GM12873 (cell line): ENCODE measurements around the gene ELAVL2.

Source experiments
- CTCF ChIP-seq: IDR thresholded peaks from 2 replicates; pipeline ENCODE4 v1.5.1; 2012; ENCODE audit warnings: low read depth, mild to moderate bottlenecking, moderate library complexity, low read length, control low read depth; ENCODE audit not compliant: insufficient read depth; ENCODE audit errors: missing control alignments

Gene ELAVL2

DNA sequence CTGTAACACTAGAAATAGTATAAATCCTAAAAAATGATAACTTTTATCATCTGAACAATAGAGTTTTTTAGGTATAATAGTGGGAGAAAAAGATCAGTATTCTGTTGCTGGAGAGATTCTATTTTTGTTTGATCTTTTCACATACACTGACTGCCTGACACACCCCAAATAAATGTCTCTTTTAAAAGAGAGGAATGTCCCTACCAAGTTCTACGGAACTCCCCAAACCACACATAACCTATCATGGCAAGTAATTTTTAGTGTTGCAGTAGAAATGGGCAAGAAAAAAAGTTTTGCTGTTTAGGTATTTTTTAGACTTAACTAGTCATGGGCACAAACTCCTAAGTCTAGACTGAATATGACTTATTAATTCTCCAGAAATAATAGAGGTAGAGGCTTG is 139.1 kb downstream of the ELAVL2 start:
- TF ChIP-seq CTCF, result no peak

- no peak for TF ChIP-seq CTCF
Measured at GRCh38 chr9:23686257-23686656, 139.8 kb downstream of the ELAVL2 start.

DNA sequence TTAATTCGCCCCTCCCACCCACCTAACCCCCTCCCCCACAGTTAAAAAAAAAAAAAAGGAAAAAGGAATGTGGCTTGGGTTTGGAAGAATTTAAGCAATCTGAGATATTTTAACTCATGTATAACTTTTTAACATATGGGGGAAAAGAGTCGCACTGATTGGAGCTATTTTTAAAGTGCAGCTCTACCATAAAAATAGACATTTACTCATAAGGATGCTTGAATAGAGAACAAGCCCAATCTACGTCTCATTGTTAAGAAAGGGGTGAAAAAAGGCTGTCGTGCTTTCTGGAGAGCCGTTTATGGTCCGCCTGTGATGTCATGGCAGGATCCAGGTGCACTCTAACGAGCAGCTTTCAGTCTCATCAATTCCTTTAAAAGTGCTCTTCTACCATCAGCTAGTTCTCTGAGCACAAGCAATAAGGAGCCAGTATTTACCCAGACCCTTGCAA is 142.4 kb downstream of the ELAVL2 start:
- no peak for TF ChIP-seq CTCF

GRCh38 chr9:23682891-23683431 is 143.1 kb downstream of the ELAVL2 start:
- TF ChIP-seq CTCF, result no peak

DNA sequence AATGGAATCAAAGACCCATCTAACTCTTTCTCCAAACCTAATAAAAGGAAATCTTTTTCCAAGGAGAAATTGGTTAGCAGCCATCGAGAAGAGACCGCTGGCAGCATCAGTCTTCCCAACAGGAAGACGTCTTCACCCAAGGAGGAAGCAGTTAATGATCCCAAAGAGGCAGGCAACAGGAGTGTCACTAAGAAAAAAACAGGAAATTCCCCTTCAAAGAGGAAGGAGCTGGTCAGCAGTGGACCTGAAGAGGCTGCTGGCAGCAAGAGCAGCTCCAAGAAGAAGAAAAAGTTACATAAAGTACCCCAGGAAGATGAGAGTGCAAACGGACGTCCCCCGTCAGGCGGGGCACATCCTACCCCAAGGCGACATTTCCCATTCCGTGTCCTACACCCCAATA is 143.7 kb downstream of the ELAVL2 start:
- TF ChIP-seq CTCF, result no peak

DNA sequence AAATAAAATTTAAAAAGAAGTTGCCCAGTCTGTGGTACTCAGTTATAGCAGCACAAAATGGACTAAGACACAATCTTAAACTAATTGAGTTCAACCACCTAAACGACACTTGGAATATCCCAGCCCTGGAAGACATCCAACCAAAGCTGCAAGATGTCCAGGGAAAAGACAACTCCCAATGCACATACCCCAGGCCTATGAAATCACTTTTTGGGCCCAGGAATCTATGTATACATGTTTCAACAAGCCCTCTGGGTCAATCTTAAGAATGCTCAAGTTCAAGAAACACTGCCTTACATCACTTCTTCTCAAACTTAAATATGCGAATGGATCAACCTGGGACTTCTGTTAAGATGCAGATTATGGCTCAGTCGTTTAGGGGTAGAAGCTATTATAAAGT is 148.6 kb downstream of the ELAVL2 start:
- TF ChIP-seq CTCF, result no peak

GRCh38 chr9:23674016-23674585 is 151.9 kb downstream of the ELAVL2 start:
- no peak for TF ChIP-seq CTCF
